Keratinocyte (primary cell): ENCODE data around the gene SZT2.

Source experiments
- CTCF ChIP-seq, 3 experiments: IDR thresholded peaks in 1 of 3; conservative IDR thresholded peaks in 1 of 3; optimal IDR thresholded peaks in 1 of 3; 2 replicates in 2 of 3; 3 replicates in 1 of 3; pipeline versions ENCODE3 to v1.5.1; 2011; ENCODE audit warnings: low read length in 3 of 3, mild to moderate bottlenecking in 3 of 3, moderate library complexity in 2 of 3, control low read depth in 1 of 3, inconsistent platforms in 1 of 3; ENCODE audit not compliant: insufficient read depth in 2 of 3; ENCODE audit errors: extremely low read depth in 1 of 3
- EZH2 ChIP-seq: IDR thresholded peaks from one replicate; pipeline ENCODE4 v1.6.1; 2012; ENCODE audit warnings: inconsistent platforms, mild to moderate bottlenecking, low read length, moderate library complexity

- TF ChIP-seq CTCF (optimal IDR thresholded peaks at IDR 0.05 in 1 of 3, IDR thresholded peaks at IDR 0.05 in 1 of 3, conservative IDR thresholded peaks at IDR 0.05 in 1 of 3; ENCODE audit: extremely low read depth in 1 of 3, insufficient read depth in 2 of 3, low read length in 3 of 3) (no peak), EZH2 (no peak)
These were observed 34.2 kb downstream of the SZT2 start for GRCh38 chr1:43423672-43424550.
